ENCODE measurements around the gene ITPKA. TPM values are rescaled to one million over a fixed set of nuclear protein-coding genes. Genes with fewer than 3 reads are reported as not detected.
A peak's percentile ranks its signal among the peaks of the same experiment; 100 is the strongest.

The ITPKA gene
- polyA plus RNA-seq, 1 of the 3 experiments (the other 2 are of a cell fraction) = 2.2 TPM

DNA sequence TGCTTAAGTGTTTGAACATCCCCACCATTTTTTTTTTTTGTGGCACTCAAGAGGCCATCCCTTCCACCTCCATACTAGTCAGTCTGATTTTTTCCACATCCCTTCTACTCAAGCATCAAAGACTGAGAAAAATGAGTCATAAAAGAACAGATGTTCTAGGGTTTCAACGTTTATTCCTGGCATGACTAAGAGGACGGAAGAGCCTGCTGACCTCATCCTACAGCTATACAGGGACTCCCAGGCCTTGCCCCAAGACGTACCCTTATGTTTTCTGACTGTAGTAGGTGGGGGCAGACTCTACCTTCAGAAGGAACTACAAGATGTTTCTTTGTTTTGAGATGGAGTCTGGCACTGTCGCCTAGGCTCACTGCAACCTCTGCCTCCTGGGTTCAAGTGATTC, 3.3 kb upstream of the ITPKA start:
- H3K27ac ChIP-seq (ENCODE audit: low read depth in 2 of 2, low read length in 1 of 2) = peak overlapping the region in 1 of 2 experiments; percentile 47; a peak in 2 of 4 replicates
- CTCF ChIA-PET = interaction anchor here (0.9 kb wide), 1 partner anchor 24 kb away, joined by 3 read pairs; no protein-coding TSS in a partner anchor

DNA sequence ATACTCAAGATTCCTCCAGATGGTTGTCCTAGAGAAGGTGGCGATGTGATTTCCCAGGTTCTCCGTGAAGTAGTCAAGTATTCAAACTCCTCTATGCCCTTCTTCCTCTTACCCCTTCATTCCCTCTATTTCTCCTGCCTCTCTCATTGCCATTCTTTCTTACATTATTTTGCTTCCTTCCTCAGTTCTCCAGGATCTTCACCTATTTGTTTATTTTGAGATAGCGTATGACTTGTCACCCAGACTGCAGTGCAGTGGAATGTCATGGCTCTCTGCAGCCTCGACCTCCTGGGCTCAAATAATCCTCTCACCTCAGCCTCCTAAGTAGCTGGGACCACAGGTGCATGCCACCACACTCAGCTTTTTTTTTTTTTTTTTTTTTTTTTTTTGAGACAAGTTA, 1.8 kb upstream of the ITPKA start:
- H3K27ac ChIP-seq (ENCODE audit: low read depth in 2 of 2, low read length in 1 of 2) = no peak overlapping the region
- H3K4me1 ChIP-seq (ENCODE audit: control insufficient read depth in 1 of 2, insufficient read depth in 2 of 2, low read depth in 1 of 2, low read length in 1 of 2) = peaks cover 6% of the 10 kb centered on the region in 2 experiments; a peak in 3 of 4 replicates
- no peak overlapping the region for H3K4me2 ChIP-seq
- H3K27me3 ChIP-seq (ENCODE audit: insufficient read depth) = no peaks in the 10 kb centered on the region
- ChIA-PET POLR2A (no interaction called here), CTCF (interaction anchor here (1.8 kb wide), 1 partner anchor 26 kb away, joined by 7 read pairs; no protein-coding TSS in a partner anchor)
- no peaks in the 10 kb centered on the region for H3K79me2 ChIP-seq (ENCODE audit: insufficient read depth)
- 97% methylated on average over 4 of the region's 4 CpGs for WGBS (ENCODE audit: low lambda C conversion rate)
- no peak overlapping the region for H2AFZ ChIP-seq (ENCODE audit: low read depth)
- H3K4me3 ChIP-seq (ENCODE audit: low read depth in 2 of 2, low read length in 1 of 2) = no peak overlapping the region
- H3K9me3 ChIP-seq = no peaks in the 10 kb centered on the region
- H3F3A ChIP-seq (replicated peaks; ENCODE audit: insufficient read depth) = peaks cover 4% of the 10 kb centered on the region
- no peaks in the 10 kb centered on the region for H3K36me3 ChIP-seq (replicated peaks in 1 of 2; ENCODE audit: control insufficient read depth in 1 of 2, insufficient read depth in 2 of 2, low read length in 1 of 2)
- H3K9me2 ChIP-seq = no peaks in the 10 kb centered on the region
- DNase-seq = no peak
- no peak overlapping the region for H3K9ac ChIP-seq
- H4K20me1 ChIP-seq (ENCODE audit: insufficient read depth) = no peaks in the 10 kb centered on the region
- no peak for TF ChIP-seq YY1 (IDR thresholded peaks at IDR 0.05; ENCODE audit: low read depth)
- no peak for TF ChIP-seq TAF1 (IDR thresholded peaks at IDR 0.05; ENCODE audit: borderline replicate concordance, low read depth, low read length)
- TF ChIP-seq MXI1 (IDR thresholded peaks at IDR 0.05; ENCODE audit: low read depth, low read length) = no peak
- no peak for TF ChIP-seq TCF12 (IDR thresholded peaks at IDR 0.05)
- no peak for TF ChIP-seq FOSL2 (IDR thresholded peaks at IDR 0.05; ENCODE audit: borderline replicate concordance, low read depth)
- no peak for TF ChIP-seq ELF1 (IDR thresholded peaks at IDR 0.05)
- TF ChIP-seq GATA2 (CRISPR knock-in tag; IDR thresholded peaks at IDR 0.05) = no peak
- TF ChIP-seq EZH2phosphoT487 (IDR thresholded peaks at IDR 0.05; ENCODE audit: borderline replicate concordance, low read depth) = no peak
- TF ChIP-seq, protein P1, sequence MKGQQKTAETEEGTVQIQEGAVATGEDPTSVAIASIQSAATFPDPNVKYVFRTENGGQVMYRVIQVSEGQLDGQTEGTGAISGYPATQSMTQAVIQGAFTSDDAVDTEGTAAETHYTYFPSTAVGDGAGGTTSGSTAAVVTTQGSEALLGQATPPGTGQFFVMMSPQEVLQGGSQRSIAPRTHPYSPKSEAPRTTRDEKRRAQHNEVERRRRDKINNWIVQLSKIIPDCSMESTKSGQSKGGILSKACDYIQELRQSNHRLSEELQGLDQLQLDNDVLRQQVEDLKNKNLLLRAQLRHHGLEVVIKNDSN (IDR thresholded peaks at IDR 0.05; ENCODE audit: borderline replicate concordance, low read depth) = no peak
- TF ChIP-seq RFX5 (IDR thresholded peaks at IDR 0.05; ENCODE audit: low read length) = no peak
- no peak for TF ChIP-seq POLR2AphosphoS5 (IDR thresholded peaks at IDR 0.05; ENCODE audit: low read depth, low read length)
- TF ChIP-seq NRF1 (IDR thresholded peaks at IDR 0.05; ENCODE audit: low read depth, low read length) = no peak
- TF ChIP-seq RXRA (IDR thresholded peaks at IDR 0.05; ENCODE audit: borderline replicate concordance, low read depth) = no peak
- TF ChIP-seq, protein P2, sequence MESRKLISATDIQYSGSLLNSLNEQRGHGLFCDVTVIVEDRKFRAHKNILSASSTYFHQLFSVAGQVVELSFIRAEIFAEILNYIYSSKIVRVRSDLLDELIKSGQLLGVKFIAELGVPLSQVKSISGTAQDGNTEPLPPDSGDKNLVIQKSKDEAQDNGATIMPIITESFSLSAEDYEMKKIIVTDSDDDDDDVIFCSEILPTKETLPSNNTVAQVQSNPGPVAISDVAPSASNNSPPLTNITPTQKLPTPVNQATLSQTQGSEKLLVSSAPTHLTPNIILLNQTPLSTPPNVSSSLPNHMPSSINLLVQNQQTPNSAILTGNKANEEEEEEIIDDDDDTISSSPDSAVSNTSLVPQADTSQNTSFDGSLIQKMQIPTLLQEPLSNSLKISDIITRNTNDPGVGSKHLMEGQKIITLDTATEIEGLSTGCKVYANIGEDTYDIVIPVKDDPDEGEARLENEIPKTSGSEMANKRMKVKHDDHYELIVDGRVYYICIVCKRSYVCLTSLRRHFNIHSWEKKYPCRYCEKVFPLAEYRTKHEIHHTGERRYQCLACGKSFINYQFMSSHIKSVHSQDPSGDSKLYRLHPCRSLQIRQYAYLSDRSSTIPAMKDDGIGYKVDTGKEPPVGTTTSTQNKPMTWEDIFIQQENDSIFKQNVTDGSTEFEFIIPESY (IDR thresholded peaks at IDR 0.05; ENCODE audit: borderline replicate concordance, low read depth) = no peak

More for the DNA sequence above, 3.3 kb upstream of the ITPKA start:
- Histone ChIP-seq H2AFZ (ENCODE audit: low read depth) (no peak overlapping the region), H3K4me3 (ENCODE audit: low read depth in 2 of 2, low read length in 1 of 2) (no peak overlapping the region), H3K9ac (no peak overlapping the region), H3K4me1 (ENCODE audit: control insufficient read depth in 1 of 2, insufficient read depth in 2 of 2, low read depth in 1 of 2, low read length in 1 of 2) (peaks cover 6% of the 10 kb centered on the region in 2 experiments; a peak in 3 of 4 replicates), H3K27me3 (ENCODE audit: insufficient read depth) (no peaks in the 10 kb centered on the region), H3K9me2 (no peaks in the 10 kb centered on the region), H3K9me3 (no peaks in the 10 kb centered on the region), H3K79me2 (ENCODE audit: insufficient read depth) (no peaks in the 10 kb centered on the region), H3F3A (replicated peaks; ENCODE audit: insufficient read depth) (peaks cover 4% of the 10 kb centered on the region), H3K4me2 (no peak overlapping the region), H3K36me3 (replicated peaks in 1 of 2; ENCODE audit: control insufficient read depth in 1 of 2, insufficient read depth in 2 of 2, low read length in 1 of 2) (no peaks in the 10 kb centered on the region), H4K20me1 (ENCODE audit: insufficient read depth) (no peaks in the 10 kb centered on the region)
- DNase-seq = peak; percentile 23
- no peak; the same call in 1 of the 2 replicates for TF ChIP-seq RXRA (IDR thresholded peaks at IDR 0.05; ENCODE audit: borderline replicate concordance, low read depth)
- TF ChIP-seq POLR2AphosphoS5 (IDR thresholded peaks at IDR 0.05; ENCODE audit: low read depth, low read length) = peak; percentile 45; the same call in 1 of the 2 replicates
- TF ChIP-seq, protein P3, sequence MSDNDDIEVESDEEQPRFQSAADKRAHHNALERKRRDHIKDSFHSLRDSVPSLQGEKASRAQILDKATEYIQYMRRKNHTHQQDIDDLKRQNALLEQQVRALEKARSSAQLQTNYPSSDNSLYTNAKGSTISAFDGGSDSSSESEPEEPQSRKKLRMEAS (IDR thresholded peaks at IDR 0.05; ENCODE audit: low read depth) = peak; percentile 37; the same call in 1 of the 2 replicates
- peak in 1 of 2 experiments; percentile 70; a peak in 2 of 4 replicates for TF ChIP-seq EP300 (IDR thresholded peaks at IDR 0.05; ENCODE audit: borderline replicate concordance in 1 of 2, low read depth in 1 of 2, low read length in 1 of 2)
- no peak for TF ChIP-seq ELF1 (IDR thresholded peaks at IDR 0.05)
- no peak for TF ChIP-seq SMC3 (IDR thresholded peaks at IDR 0.05; ENCODE audit: low read depth, low read length)
- TF ChIP-seq SIN3A (IDR thresholded peaks at IDR 0.05; ENCODE audit: borderline replicate concordance, low read depth, low read length) = 0 out of 2 replicates have a peak, but pooled peaks have one; percentile 16
- TF ChIP-seq, protein P4, sequence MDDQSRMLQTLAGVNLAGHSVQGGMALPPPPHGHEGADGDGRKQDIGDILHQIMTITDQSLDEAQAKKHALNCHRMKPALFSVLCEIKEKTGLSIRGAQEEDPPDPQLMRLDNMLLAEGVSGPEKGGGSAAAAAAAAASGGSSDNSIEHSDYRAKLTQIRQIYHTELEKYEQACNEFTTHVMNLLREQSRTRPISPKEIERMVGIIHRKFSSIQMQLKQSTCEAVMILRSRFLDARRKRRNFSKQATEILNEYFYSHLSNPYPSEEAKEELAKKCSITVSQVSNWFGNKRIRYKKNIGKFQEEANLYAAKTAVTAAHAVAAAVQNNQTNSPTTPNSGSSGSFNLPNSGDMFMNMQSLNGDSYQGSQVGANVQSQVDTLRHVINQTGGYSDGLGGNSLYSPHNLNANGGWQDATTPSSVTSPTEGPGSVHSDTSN (IDR thresholded peaks at IDR 0.05) = peak; percentile 69
- peak; percentile 48; the same call in 1 of the 2 replicates for TF ChIP-seq YY1 (IDR thresholded peaks at IDR 0.05; ENCODE audit: low read depth)
- TF ChIP-seq JUND (IDR thresholded peaks at IDR 0.05) = peak; percentile 95
- peak; percentile 98 for TF ChIP-seq FOSL2 (IDR thresholded peaks at IDR 0.05; ENCODE audit: borderline replicate concordance, low read depth)
- TF ChIP-seq TEAD4 (IDR thresholded peaks at IDR 0.05; ENCODE audit: borderline replicate concordance, insufficient read depth) = 0 out of 2 replicates have a peak, but pooled peaks have one; percentile 28
- peak; percentile 95 for TF ChIP-seq TCF12 (IDR thresholded peaks at IDR 0.05)
- POLR2A ChIA-PET = no interaction called here
- 23% methylated on average over 4 of the region's 4 CpGs for WGBS (ENCODE audit: low lambda C conversion rate)
